ENCODE data around the gene TAPBP.
"Not testable (repeated sequence)": the region's sequence is repeated elsewhere in the genome, so short reads cannot be mapped to it uniquely, and the experiment has no call there.

The TAPBP gene

DNA sequence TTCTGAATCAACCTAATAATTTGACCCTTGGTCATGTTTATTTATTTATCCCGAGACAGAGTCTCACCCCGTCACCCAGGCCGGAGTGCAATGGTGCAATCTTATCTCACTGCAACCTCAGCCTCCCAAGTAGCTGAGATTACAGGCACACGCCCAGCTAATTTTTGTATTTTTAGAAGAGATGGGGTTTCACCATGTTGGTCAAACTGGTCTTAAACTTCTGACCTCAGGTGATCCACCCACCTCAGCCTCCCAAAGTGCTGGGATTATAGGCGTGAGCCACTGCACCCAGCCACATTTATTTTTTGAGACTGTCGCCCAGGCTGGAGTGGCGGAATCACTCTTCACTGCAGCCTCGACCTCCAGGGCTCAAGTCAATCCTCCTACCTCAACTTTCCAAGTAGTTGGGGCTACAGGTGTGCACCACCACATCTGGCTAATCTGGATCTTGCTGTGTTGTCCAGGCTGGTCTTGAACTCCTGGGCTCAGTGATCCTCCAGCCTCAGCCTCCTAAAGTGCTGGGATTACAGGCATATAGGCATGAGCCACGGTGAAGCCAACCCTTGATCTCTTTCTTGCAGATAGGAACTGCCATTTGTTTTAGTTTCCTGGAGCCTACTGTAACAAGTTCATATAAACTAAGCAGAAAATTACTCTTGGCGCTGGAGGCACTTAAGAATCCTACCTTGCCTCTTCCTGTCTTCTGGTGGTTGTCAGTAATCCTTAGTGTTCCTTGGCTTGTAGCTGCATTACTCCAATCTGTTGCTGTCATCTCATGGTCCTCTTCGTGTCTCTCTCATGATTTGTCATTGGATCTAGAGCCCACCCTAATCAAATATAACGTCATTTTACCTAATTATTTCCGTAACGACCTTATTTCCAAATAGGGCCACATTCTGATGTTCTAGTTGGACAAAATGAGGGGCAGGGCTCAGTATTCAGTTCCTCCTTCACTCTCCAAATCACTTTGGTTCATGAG, 39.7 kb downstream of the TAPBP start:
- DNase-seq = no peak

DNA sequence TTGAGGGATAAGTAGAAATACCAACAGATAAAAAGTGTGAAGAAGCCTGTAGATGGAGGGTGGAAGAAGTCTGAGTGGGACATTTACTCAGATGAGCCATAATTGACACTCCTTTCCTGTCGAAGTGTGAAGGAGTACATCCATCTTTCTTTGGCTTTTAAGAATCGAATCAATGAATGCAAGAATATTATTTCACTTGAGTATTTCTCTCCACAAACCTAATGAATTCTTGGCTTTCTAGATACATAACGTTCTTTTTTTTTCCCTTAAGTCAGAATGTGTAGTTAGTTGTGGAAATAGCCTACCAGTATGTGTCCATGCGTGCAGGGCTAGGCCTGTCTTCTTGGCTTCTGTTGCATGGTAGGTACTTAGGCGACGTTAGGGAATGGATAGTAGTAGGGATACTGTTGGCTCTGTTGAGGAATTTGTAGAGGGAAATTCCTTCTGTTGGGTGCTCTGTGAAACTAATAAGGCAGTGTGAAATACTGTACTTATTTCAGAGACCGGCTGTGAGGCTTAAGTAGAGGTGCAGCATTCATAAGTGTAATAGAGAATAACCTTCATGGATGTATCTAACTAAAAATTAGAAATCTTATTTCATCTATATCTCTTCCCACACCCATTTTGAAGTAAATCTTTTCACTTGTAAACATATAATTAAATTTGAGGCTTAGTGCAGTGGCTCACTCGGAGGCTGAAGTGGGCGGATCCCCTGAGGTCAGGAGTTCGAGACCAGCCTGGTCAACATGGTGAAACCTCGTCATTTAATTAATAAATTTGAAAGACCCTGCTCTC, 40.6 kb downstream of the TAPBP start:
- no peak for DNase-seq

DNA sequence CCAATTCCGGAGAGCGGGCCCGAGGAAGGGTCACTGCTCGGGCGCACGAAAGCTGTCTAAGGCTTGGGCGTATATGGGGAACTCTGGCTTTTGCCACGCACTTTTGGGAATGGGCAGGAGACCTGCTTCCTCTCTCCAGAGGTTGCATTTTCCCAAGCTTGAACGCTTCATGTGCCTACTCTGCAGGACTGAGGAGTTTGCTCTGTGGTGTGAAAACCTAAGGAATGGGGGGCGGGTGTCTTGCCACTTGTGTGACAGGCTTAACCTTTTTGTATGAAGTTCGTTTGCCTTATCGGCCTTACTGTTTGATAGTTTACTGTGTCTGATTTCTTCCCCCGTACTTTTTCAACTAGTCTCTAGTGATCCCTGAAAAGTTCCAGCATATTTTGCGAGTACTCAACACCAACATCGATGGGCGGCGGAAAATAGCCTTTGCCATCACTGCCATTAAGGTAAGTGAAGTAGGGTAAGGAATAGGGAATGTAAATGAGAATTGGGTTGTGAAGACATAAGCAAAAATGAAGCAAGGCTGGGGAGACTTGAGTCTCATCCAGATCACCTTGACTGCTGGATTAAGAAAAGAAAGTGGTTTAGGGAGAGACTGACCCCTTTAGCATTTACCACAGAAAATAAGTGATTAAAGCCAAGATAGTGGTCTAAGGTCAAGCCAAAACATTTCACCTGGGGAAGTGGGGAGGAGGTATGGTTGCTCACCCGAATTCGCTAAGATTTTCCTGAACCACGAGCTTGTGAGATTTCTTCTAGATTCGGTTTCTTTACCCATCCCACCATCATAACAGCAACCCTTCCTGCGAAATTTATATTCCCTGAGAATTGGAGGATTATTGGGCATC, 41.4 kb downstream of the TAPBP start:
- DNase-seq = no peak

DNA sequence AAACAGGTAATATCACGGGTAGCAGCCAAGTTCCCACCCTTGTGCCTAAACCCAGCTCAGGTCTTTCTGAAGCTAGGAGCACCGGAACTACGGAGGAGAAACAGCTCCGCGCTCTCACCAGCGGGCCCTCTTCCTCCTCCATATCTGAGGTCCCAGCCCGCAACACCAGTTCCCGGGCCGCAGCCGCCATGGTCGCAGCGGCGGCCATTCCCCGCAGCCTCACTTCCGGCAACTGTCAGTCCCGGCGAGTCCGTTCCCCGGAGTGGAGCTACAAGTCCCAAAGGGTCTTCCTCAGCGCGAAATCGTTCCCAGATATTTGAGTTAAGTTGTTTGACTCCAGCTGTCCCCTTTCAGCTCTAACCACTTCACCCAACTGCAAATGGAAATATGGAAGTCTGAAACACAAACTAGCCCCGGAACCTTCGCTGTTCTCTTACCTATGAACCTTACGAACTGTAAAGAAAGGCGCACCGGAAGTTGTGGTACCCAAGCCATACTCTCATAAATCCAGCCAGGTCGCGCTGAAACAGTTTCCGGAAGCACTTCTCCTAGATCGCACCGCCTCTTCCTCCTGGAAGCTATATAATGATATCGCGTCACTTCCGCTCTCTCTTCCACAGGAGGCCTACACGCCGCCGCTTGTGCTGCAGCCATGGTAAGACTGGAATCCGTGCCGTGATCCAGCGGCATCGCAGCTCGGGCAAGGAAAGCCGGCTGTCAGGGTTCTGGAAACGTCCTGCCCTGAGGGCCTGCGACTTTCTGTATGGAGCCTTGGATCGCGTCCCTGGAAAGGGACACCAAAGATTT, 42.2 kb downstream of the TAPBP start, which contains the start of the genes RPS18 and VPS52:
TSS of gene RPS18 (plus strand) at position 608 of the 807 bp plus-strand sequence. CDS start at position 653, 45 bp downstream.
TSS of gene VPS52 (minus strand) at position 409 of the 807 bp plus-strand sequence. CDS start at position 208, 201 bp downstream.
- peak; percentile 86 for DNase-seq

DNA sequence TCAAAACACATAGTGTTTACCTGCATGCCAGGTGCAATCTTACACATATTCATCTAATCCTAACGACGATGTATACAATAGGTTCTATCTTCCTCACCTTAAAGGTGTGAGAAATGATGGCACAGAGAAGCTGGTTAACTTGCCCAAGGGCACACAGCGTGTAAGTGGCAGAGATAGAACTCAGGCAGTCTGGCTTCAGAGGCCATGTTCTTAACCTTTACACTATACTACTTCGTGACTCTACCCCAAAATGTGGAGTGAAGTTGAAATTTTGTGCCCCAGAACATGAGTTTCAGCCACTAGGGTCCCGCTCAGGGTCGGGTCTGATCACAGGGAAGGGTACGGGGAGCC, 42.8 kb downstream of the TAPBP start:
- no peak for DNase-seq

DNA sequence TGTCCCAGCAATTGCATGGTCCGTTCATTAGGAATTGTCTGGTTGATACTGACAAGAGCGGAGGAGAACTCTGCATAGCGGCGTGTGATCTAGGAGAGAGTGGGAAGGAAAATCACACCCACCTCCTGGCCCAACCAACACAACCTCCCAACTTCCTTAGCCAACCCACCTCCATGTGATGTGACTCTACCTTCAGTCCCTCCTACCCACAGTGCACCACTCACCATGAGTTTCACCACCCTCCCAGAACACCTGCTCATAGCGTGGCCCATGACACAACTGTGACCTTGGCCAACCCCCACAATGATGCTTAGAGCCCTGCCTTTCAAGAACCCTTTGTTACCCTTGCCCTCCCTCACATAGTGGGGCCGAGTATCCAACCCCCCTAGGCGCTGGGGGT, 49.9 kb downstream of the TAPBP start:
- DNase-seq = no peak

DNA sequence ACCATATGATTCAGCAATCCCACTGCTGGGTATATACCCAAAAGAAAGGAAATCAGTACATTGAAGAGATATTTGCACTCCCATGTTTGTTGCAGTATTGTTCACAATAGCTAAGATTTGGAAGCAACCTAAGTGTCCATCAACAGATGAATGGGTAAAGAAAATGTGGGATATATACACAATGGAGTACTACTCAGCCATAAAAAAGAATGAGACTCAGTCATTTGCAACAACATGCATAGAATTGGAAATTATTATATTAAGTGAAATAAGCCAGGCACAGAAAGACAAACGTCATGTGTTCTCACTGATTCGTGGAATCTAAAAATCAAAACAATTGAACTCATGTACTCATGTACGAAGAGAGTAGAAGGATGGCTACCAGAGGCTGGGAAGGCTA, 51.4 kb downstream of the TAPBP start:
- DNase-seq = not testable (repeated sequence)

DNA sequence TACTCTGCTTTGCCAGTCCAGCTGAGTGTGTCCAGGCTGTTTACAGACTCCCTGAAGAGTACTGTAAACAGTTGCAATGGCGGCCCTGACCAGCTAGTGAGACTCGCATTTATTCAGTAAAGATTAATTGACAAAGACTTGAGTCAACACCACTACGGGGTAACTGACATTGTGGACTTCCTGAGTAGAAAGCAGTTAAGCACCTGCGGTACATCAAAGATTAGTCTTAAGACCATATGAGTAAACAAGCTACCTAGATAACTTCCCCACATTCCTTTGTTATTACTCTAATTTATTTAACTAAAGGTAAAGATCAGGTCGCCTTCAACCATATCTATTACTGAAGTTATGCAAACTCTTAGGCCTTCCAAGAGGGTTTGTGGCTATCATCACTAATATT, 54.8 kb downstream of the TAPBP start:
- DNase-seq = no peak

DNA sequence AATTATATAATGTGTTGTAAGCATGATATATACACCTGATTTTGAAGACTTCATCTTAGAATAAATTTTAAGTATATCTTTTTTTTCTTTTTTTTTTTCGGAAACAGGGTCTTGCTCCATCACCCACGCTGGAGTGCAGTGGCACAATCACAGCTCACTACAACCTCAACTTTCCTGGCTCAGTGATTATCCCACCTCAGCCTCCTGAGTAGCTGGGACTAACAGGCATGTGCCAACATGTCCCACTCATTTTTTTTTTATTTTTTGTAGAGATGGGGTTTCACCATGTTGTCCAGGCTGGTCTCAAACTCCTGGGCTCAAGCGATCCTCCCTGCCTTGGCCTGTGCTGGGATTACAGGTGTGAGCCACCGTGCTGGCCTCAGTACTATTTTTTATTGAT, 59.3 kb downstream of the TAPBP start:
- no peak for DNase-seq

DNA sequence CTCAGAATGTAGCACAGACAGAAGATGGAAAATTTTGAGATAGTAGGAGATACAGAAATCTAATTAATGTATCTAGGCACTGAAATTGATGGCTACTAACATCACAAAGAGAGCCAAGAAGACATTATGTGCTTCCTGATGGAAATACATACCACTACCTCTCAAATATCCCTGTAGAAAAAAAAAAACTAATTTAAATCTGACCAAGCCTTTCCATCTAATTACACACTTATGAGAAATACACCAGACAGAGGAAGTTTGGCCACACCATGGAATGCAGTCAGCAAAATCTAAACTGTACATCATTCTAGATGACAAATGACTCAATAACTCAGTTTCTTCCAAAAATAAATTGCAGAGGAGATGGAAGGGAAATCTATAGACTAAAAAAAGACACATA, 61.1 kb downstream of the TAPBP start:
- no peak for DNase-seq

DNA sequence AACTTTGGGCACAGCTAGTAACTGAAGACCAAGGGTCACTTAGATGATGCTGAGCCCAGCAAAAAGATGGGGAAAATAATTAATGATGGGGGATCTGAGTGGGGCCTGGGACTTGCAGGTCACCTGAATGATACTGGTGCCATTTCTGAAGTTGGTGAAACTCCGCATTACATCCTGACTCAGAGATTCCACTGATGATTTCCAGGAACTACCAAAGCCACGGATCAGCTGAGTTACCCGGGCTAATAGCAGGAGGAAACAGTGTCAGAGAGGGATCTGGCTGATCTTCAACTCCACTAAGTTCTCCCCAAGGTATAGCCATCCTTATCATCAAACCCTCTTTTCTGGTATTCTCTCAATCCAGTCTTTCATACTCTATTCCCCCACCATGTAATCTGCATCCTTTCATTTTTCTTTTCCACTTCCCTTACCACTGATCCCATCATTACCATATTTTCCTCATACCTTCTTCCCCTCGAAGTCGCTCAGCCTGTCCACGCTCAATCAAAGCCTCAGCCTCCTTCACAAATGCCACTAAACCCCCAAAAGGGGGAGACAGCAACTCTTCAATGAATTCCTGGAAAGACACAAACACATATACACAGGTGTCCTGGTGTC, 62.4 kb downstream of the TAPBP start:
- DNase-seq = no peak

DNA sequence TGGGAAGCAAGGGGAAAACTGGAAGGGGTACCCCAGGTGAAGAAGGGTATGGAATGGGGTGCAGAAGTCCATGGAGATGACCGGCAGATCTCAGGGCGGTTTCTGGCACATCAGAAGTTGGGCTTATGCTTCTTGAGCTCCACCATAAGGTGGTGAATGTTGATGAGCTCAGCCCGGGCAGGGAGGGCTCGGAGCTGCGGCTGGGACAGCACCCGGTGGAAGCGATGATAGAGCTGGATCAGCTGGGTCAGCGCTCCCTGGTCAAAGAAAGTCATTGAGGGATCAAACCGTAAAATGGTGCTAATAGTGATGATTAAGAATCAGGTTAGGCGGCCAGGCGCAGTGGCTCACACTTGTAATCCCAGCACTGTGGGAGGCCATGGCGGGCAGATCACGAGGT, 63.1 kb downstream of the TAPBP start:
- DNase-seq = no peak

DNA sequence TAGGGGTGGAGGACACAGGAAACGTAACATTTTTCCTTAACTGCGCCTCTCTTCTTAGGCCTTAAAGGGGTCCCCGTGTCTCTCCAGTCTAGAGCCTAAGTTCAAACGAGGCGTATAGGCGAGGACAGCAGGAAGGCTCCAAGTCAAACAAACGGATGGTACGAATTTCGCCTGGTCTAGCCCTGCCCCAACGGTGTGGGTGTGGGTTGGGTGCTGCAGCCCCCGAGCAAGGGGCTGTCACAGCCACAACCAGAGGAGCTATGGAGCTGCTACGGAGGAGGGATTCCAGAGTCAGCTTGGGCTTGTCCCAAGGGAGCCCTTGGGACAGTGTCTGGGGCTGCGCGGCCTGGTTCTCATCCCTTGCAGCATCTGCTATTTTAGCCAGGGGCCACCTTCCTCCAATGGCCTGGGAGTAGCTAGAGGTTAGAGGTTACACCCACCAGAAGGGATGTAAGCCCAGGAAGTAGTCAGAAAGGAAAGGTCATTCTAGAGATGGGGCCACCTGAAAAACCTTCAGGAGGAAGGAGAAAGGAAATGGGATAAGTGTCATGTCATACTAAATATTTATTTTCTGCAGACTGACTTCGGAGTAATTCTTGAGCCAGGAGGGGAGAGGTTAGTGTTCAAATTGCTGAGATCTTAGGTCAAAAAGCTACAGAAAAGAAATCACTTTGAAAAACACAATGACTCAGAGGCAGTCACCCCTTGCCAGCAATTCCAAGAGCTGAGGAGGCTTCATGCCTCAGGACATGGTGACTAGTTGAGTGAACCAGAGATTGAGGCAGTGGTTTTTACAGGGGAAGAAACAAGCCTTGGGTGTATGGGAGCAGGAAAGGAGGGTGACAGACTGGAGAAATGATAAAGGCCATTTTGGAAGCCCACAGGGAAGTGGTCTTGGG, 63.9 kb downstream of the TAPBP start:
- DNase-seq = no peak

Data from activated T-cell treated with anti-CD3 and anti-CD28 coated beads for 4 hours (primary cell).